Measurements from ENCODE around the gene GMPPA. TPM values are rescaled to one million over a fixed set of nuclear protein-coding genes. Genes with fewer than 3 reads are reported as not detected.

GMPPA gene
- total RNA-seq, 1 experiment from 2014 or later = 51.9 TPM

DNA sequence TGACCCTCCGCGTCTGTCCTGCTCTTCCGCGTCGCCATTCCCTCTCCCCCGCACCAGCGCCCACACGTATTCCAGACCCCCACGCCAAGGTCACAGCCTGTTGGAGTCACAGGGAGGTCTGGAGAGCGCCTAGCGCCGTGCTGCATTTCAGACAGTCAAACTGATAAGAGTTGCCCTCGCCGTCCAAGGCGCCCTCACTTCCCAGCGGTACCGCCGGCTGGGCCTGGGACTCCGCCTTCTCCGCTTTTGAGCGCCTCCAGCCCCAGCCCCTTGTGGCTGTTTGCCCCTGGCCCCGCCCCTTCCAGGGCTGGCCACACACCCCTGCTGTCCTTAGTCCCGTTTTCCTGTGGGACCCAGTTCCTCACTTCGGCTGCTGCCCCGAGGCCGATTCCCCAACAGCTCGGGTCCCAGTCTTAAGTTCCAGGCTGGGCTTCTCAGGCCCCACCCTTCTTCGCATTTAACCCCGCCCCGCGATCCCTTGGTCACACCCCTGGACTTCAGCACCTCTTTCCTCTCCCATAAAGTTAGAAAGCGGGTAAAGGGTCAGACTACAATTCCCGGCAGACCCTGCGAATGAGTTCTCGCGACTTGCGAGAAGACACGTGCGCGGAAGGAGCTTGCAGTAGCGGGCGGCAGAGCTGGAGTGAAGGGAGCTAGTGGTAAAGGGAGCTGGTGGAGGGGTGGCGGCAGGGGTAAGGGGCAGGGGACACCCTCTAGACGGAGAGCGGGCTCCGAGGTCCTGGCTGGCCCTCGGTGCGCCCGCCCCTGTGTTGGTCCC lies at the start of gene GMPPA (continued):
- TF ChIP-seq PREB (CRISPR knock-in tag; IDR thresholded peaks at IDR 0.05; ENCODE audit: borderline replicate concordance) = no peak
- TF ChIP-seq ETV6 (CRISPR knock-in tag; IDR thresholded peaks at IDR 0.05) = peak; percentile 22; the same call in 1 of the 2 replicates
- TF ChIP-seq NFE2L1 (CRISPR knock-in tag; IDR thresholded peaks at IDR 0.05) = 0 out of 2 replicates have a peak, but pooled peaks have one; percentile 52
- TF ChIP-seq SMAD4 (CRISPR knock-in tag; IDR thresholded peaks at IDR 0.05) = no peak
- TF ChIP-seq, protein P1, sequence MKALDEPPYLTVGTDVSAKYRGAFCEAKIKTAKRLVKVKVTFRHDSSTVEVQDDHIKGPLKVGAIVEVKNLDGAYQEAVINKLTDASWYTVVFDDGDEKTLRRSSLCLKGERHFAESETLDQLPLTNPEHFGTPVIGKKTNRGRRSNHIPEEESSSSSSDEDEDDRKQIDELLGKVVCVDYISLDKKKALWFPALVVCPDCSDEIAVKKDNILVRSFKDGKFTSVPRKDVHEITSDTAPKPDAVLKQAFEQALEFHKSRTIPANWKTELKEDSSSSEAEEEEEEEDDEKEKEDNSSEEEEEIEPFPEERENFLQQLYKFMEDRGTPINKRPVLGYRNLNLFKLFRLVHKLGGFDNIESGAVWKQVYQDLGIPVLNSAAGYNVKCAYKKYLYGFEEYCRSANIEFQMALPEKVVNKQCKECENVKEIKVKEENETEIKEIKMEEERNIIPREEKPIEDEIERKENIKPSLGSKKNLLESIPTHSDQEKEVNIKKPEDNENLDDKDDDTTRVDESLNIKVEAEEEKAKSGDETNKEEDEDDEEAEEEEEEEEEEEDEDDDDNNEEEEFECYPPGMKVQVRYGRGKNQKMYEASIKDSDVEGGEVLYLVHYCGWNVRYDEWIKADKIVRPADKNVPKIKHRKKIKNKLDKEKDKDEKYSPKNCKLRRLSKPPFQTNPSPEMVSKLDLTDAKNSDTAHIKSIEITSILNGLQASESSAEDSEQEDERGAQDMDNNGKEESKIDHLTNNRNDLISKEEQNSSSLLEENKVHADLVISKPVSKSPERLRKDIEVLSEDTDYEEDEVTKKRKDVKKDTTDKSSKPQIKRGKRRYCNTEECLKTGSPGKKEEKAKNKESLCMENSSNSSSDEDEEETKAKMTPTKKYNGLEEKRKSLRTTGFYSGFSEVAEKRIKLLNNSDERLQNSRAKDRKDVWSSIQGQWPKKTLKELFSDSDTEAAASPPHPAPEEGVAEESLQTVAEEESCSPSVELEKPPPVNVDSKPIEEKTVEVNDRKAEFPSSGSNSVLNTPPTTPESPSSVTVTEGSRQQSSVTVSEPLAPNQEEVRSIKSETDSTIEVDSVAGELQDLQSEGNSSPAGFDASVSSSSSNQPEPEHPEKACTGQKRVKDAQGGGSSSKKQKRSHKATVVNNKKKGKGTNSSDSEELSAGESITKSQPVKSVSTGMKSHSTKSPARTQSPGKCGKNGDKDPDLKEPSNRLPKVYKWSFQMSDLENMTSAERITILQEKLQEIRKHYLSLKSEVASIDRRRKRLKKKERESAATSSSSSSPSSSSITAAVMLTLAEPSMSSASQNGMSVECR (CRISPR knock-in tag; IDR thresholded peaks at IDR 0.05; ENCODE audit: borderline replicate concordance) = no peak

- no peak for DNase-seq (ENCODE audit: low spot score)
- ChIA-PET CTCF (interaction anchor here (0.7 to 11.1 kb wide), 13 partner anchors 9 to 122 kb away, joined by 3 to 121 read pairs (median 4); partner anchors contain the start of genes CHPF, DES, DNPEP and INHA), POLR2A (interaction anchor here (2.7 kb wide), 1 partner anchor 9 kb away, joined by 8 read pairs; no protein-coding TSS in a partner anchor)
- no peaks in the 10 kb centered on the region for H3K9me3 Mint-ChIP-seq
- H3K36me3 Mint-ChIP-seq = no peaks in the 10 kb centered on the region
- H3K4me1 Mint-ChIP-seq = peaks cover 17% of the 10 kb centered on the region
- ATAC-seq = no peak
- H3K27me3 Mint-ChIP-seq (ENCODE audit: low read depth) = peaks cover 7% of the 10 kb centered on the region
- H3K27ac Mint-ChIP-seq = no peak overlapping the region
- no peak overlapping the region for H3K4me3 Mint-ChIP-seq
- TF ChIP-seq RELA (CRISPR knock-in tag; IDR thresholded peaks at IDR 0.05; ENCODE audit: borderline replicate concordance) = no peak
- no peak for TF ChIP-seq ATF1 (CRISPR knock-in tag; IDR thresholded peaks at IDR 0.05)
- TF ChIP-seq FOXK1 (CRISPR knock-in tag; IDR thresholded peaks at IDR 0.05) = no peak
- no peak for TF ChIP-seq ZNF317 (CRISPR knock-in tag; IDR thresholded peaks at IDR 0.05; ENCODE audit: borderline replicate concordance, low read depth)
- TF ChIP-seq, protein P2, sequence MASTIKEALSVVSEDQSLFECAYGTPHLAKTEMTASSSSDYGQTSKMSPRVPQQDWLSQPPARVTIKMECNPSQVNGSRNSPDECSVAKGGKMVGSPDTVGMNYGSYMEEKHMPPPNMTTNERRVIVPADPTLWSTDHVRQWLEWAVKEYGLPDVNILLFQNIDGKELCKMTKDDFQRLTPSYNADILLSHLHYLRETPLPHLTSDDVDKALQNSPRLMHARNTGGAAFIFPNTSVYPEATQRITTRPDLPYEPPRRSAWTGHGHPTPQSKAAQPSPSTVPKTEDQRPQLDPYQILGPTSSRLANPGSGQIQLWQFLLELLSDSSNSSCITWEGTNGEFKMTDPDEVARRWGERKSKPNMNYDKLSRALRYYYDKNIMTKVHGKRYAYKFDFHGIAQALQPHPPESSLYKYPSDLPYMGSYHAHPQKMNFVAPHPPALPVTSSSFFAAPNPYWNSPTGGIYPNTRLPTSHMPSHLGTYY (CRISPR knock-in tag; IDR thresholded peaks at IDR 0.05) = no peak
- no peak for TF ChIP-seq ZNF232 (CRISPR knock-in tag; IDR thresholded peaks at IDR 0.05)
- no peak for TF ChIP-seq ZNF121 (CRISPR knock-in tag; IDR thresholded peaks at IDR 0.05)
- TF ChIP-seq, protein P3, sequence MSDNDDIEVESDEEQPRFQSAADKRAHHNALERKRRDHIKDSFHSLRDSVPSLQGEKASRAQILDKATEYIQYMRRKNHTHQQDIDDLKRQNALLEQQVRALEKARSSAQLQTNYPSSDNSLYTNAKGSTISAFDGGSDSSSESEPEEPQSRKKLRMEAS (CRISPR knock-in tag; IDR thresholded peaks at IDR 0.05) = no peak
- TF ChIP-seq, protein P1 (CRISPR knock-in tag; IDR thresholded peaks at IDR 0.05; ENCODE audit: borderline replicate concordance) = no peak
- no peak for TF ChIP-seq USF1 (CRISPR knock-in tag; IDR thresholded peaks at IDR 0.05)
- TF ChIP-seq E2F4 (CRISPR knock-in tag; IDR thresholded peaks at IDR 0.05; ENCODE audit: borderline replicate concordance, low read depth) = no peak
- TF ChIP-seq, protein P4, sequence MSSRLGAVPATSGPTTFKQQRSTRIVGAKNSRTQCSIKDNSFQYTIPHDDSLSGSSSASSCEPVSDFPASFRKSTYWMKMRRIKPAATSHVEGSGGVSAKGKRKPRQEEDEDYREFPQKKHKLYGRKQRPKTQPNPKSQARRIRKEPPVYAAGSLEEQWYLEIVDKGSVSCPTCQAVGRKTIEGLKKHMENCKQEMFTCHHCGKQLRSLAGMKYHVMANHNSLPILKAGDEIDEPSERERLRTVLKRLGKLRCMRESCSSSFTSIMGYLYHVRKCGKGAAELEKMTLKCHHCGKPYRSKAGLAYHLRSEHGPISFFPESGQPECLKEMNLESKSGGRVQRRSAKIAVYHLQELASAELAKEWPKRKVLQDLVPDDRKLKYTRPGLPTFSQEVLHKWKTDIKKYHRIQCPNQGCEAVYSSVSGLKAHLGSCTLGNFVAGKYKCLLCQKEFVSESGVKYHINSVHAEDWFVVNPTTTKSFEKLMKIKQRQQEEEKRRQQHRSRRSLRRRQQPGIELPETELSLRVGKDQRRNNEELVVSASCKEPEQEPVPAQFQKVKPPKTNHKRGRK (CRISPR knock-in tag; IDR thresholded peaks at IDR 0.05; ENCODE audit: borderline replicate concordance) = no peak
- TF ChIP-seq CREM (CRISPR knock-in tag; IDR thresholded peaks at IDR 0.05) = no peak
Observed at GRCh38 chr2:219449609-219450008, 49.1 kb upstream of the GMPPA start.
